ENCODE results near the gene TRAPPC3L. TPM values are rescaled to one million over a fixed set of nuclear protein-coding genes. Genes with fewer than 3 reads are reported as not detected.

The TRAPPC3L gene
- total RNA-seq, 1 experiment from 2014 or later, result not detected

- no peak overlapping the region for H3K27ac Mint-ChIP-seq (ENCODE audit: unreplicated experiment)
- H3K27me3 Mint-ChIP-seq (ENCODE audit: insufficient read depth, unreplicated experiment), result peaks cover 16% of the 10 kb centered on the region
- intact Hi-C loops (cut with micrococcal nuclease; ENCODE audit: unreplicated experiment), result loop anchor here (2.0 to 10.0 kb wide), 2 partner anchors 64 to 198 kb away; partner anchors contain the start of gene CALHM5
- ChIA-PET POLR2A (interaction anchor here (0.7 kb wide), 1 partner anchor 44 kb away, joined by 9 read pairs; no protein-coding TSS in a partner anchor), CTCF (no interaction called here)
- Histone ChIP-seq H3K27me3 (replicated peaks; ENCODE audit: control insufficient read depth, insufficient read depth, low read length) (no peaks in the 10 kb centered on the region; the same call in 1 of the 2 replicates), H3K9me3 (no peaks in the 10 kb centered on the region), H3K36me3 (ENCODE audit: control insufficient read depth, insufficient read depth, low read length) (no peaks in the 10 kb centered on the region), H3K4me3 (ENCODE audit: low read depth, low read length) (no peak overlapping the region), H3K4me1 (no peaks in the 10 kb centered on the region)
- H3K9me3 Mint-ChIP-seq (ENCODE audit: unreplicated experiment), result no peaks in the 10 kb centered on the region
- no peaks in the 10 kb centered on the region for H3K36me3 Mint-ChIP-seq (ENCODE audit: insufficient read depth, unreplicated experiment)
- H3K4me3 Mint-ChIP-seq (ENCODE audit: unreplicated experiment), result no peak overlapping the region
- no peaks in the 10 kb centered on the region for H3K4me1 Mint-ChIP-seq (ENCODE audit: low read depth, unreplicated experiment)
- BruUV-seq (replicated peaks), result no TSS peak
- no peak for DNase-seq
- TF ChIP-seq, protein P1, sequence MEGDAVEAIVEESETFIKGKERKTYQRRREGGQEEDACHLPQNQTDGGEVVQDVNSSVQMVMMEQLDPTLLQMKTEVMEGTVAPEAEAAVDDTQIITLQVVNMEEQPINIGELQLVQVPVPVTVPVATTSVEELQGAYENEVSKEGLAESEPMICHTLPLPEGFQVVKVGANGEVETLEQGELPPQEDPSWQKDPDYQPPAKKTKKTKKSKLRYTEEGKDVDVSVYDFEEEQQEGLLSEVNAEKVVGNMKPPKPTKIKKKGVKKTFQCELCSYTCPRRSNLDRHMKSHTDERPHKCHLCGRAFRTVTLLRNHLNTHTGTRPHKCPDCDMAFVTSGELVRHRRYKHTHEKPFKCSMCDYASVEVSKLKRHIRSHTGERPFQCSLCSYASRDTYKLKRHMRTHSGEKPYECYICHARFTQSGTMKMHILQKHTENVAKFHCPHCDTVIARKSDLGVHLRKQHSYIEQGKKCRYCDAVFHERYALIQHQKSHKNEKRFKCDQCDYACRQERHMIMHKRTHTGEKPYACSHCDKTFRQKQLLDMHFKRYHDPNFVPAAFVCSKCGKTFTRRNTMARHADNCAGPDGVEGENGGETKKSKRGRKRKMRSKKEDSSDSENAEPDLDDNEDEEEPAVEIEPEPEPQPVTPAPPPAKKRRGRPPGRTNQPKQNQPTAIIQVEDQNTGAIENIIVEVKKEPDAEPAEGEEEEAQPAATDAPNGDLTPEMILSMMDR (IDR thresholded peaks at IDR 0.05; ENCODE audit: insufficient read depth in 1 of 2, low read depth in 1 of 2, low read length in 1 of 2, severe bottlenecking in 1 of 2, unreplicated experiment in 1 of 2), result no peak
Observed at GRCh38 chr6:116446399-116446798, 99.1 kb downstream of the TRAPPC3L start.

DNA sequence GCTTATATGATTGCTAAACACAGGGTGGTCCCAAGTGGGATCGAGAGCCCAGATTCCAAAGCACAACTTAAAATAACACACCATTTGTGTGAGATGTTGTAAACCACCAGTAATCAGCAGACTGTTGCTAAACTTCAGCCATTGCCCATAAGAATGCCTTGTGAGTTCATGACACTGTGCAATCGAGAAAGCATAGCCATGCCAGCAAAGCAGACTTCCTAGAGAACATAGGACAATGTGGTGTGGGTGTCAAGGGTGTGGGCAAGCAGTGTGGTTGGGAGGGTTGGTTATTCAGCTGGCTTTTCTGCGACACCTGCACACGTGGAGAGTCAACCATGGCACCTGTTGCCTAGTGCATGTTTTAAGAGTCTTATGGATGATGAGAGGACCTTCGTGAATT lies 100.4 kb downstream of the TRAPPC3L start:
- Mint-ChIP-seq H3K4me3 (ENCODE audit: unreplicated experiment) (no peak overlapping the region), H3K4me1 (ENCODE audit: low read depth, unreplicated experiment) (no peaks in the 10 kb centered on the region), H3K27me3 (ENCODE audit: insufficient read depth, unreplicated experiment) (peaks cover 19% of the 10 kb centered on the region), H3K27ac (ENCODE audit: unreplicated experiment) (no peak overlapping the region), H3K9me3 (ENCODE audit: unreplicated experiment) (no peaks in the 10 kb centered on the region), H3K36me3 (ENCODE audit: insufficient read depth, unreplicated experiment) (no peaks in the 10 kb centered on the region)
- Histone ChIP-seq H3K4me3 (ENCODE audit: low read depth, low read length) (no peak overlapping the region), H3K9me3 (no peaks in the 10 kb centered on the region), H3K27me3 (replicated peaks; ENCODE audit: control insufficient read depth, insufficient read depth, low read length) (no peaks in the 10 kb centered on the region; the same call in 1 of the 2 replicates), H3K4me1 (no peaks in the 10 kb centered on the region), H3K36me3 (ENCODE audit: control insufficient read depth, insufficient read depth, low read length) (no peaks in the 10 kb centered on the region)
- TF ChIP-seq, protein P1 (IDR thresholded peaks at IDR 0.05; ENCODE audit: insufficient read depth in 1 of 2, low read depth in 1 of 2, low read length in 1 of 2, severe bottlenecking in 1 of 2, unreplicated experiment in 1 of 2), result no peak
- POLR2A ChIA-PET, result no interaction called here
- CTCF ChIA-PET, result interaction anchor here (1.0 to 1.4 kb wide), 2 partner anchors 67 to 116 kb away, joined by 3 to 4 read pairs; partner anchors contain the start of gene CALHM5
- intact Hi-C loops (cut with micrococcal nuclease; ENCODE audit: unreplicated experiment), result loop anchor here (10.0 kb wide), 1 partner anchor 200 kb away; no protein-coding TSS in a partner anchor
- DNase-seq, result no peak
- BruUV-seq (replicated peaks), result no TSS peak

Other genes starting within 250 kb of the TRAPPC3L start
- 2.8 and 3.4 TPM in 2 replicates for gene DSE, start 174.7 kb downstream of the TRAPPC3L start, total RNA-seq (2022)
- not detected in 2 replicates for gene CALHM6, start 84.3 kb downstream of the TRAPPC3L start, total RNA-seq (2022)
- 1.1 and 1.3 TPM in 2 replicates for gene CALHM5, start 34.0 kb downstream of the TRAPPC3L start, total RNA-seq (2022)
- 1.8 and 3.4 TPM in 2 replicates for gene CALHM4, start 8.1 kb upstream of the TRAPPC3L start, total RNA-seq (2022)
- 35.0 and 37.9 TPM in 2 replicates for gene RWDD1, start 25.8 kb upstream of the TRAPPC3L start, total RNA-seq (2022)
- 0.20 and 0.23 TPM in 2 replicates for gene RSPH4A, start 70.8 kb upstream of the TRAPPC3L start, total RNA-seq (2022)
- gene ZUP1, start 123.1 kb upstream of the TRAPPC3L start, total RNA-seq (2022), result 14.0 and 14.3 TPM in 2 replicates
- 12.0 and 12.2 TPM in 2 replicates for gene KPNA5, start 135.5 kb upstream of the TRAPPC3L start, total RNA-seq (2022)
- gene FAM162B, start 220.0 kb upstream of the TRAPPC3L start, total RNA-seq (2022), result not detected in 2 replicates